Neural cell (in vitro differentiated cells): Measurements from ENCODE around the gene CLTRN.

Source experiments
- EZH2 ChIP-seq: fragments of 200-600, 300-800 bp; shearing (Covaris generic), sonication (generic); IDR thresholded peaks from 2 replicates; pipeline ENCODE4 v1.6.1; 2014; ENCODE audit warnings: antibody characterized with exemption, low read length, borderline replicate concordance, mild to moderate bottlenecking; ENCODE audit not compliant: insufficient read depth, poor library complexity, severe bottlenecking
- MXI1 ChIP-seq: fragments of 450-650 bp; conservative IDR thresholded peaks from 2 replicates; pipeline ENCODE4 v1.6.1; 2014; ENCODE audit warnings: antibody characterized with exemption, mild to moderate bottlenecking; ENCODE audit not compliant: poor library complexity, severe bottlenecking
- POLR2AphosphoS5 ChIP-seq: IDR thresholded peaks from 2 replicates; pipeline ENCODE4 v1.6.1; 2012
- RAD21 ChIP-seq: fragments of 450-650 bp; conservative IDR thresholded peaks from 2 replicates; pipeline ENCODE4 v1.6.1; 2014; ENCODE audit warnings: antibody characterized with exemption, mild to moderate bottlenecking, moderate library complexity
- REST ChIP-seq: IDR thresholded peaks from 2 replicates; pipeline ENCODE4 v1.6.1; 2012; ENCODE audit warnings: borderline replicate concordance
- TF ChIP-seq, protein P1 (sequence below): fragments of 450-650 bp; IDR thresholded peaks from 2 replicates; pipeline ENCODE4 v1.5.1; 2014; ENCODE audit warnings: antibody characterized with exemption, mild to moderate bottlenecking, moderate library complexity; ENCODE audit not compliant: poor library complexity, severe bottlenecking

DNA sequence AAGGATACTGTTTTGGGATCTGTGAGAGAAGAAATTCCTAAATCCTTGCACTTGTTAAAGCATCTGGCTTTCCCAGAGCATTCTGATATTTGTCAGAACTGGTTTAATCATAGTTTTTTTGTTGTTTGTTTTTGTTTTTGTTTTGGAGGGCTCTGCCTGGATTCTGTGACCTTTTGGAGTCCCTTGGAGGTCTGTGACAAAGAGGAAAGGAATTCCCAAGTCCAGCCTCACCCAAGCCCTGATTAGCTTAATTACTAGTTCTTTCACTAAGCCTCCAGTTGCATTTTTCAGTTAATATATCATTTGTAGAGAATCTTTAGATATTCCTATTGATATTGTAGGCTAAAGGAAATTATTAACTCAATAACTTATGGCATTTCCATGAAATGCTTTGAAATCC, 64.6 kb downstream of the CLTRN start:
- TF ChIP-seq, protein P1, sequence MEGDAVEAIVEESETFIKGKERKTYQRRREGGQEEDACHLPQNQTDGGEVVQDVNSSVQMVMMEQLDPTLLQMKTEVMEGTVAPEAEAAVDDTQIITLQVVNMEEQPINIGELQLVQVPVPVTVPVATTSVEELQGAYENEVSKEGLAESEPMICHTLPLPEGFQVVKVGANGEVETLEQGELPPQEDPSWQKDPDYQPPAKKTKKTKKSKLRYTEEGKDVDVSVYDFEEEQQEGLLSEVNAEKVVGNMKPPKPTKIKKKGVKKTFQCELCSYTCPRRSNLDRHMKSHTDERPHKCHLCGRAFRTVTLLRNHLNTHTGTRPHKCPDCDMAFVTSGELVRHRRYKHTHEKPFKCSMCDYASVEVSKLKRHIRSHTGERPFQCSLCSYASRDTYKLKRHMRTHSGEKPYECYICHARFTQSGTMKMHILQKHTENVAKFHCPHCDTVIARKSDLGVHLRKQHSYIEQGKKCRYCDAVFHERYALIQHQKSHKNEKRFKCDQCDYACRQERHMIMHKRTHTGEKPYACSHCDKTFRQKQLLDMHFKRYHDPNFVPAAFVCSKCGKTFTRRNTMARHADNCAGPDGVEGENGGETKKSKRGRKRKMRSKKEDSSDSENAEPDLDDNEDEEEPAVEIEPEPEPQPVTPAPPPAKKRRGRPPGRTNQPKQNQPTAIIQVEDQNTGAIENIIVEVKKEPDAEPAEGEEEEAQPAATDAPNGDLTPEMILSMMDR, result no peak
- TF ChIP-seq MXI1, result no peak
- TF ChIP-seq REST, result no peak
- no peak for TF ChIP-seq EZH2
- TF ChIP-seq POLR2AphosphoS5, result no peak
- TF ChIP-seq RAD21, result no peak
